Cerebellar cortex (tissue), 1 donor: ENCODE data around the gene OR51L1.
"Not testable (repeated sequence)": the region's sequence is repeated elsewhere in the genome, so short reads cannot be mapped to it uniquely, and the experiment has no call there.

Experiments used
- DNase-seq: peaks from one replicate; pipeline ENCODE4 v3.0.0-alpha.2; 2015; ENCODE audit warnings: low spot score

OR51L1 gene, protein sequence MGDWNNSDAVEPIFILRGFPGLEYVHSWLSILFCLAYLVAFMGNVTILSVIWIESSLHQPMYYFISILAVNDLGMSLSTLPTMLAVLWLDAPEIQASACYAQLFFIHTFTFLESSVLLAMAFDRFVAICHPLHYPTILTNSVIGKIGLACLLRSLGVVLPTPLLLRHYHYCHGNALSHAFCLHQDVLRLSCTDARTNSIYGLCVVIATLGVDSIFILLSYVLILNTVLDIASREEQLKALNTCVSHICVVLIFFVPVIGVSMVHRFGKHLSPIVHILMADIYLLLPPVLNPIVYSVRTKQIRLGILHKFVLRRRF

DNA sequence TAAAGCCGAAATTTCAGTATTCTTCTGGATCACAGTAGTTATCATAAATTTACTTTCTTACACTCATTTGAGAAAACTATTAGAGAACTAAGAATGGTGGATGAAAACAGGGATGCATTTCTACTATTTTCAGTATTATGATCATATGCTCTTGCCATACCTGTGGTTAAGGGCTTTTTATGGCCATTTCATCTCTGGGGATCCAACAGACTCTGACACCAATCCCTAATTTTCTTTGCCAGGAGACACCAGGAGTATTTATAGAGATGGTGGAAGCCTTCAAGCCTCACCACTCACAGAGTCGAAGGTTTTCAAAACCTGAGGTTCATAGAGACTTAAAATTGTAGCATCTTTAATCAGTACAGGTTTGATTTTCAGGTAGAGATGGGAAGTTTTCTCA, at the start of gene OR51L1:
Gene OR51L1, plus strand, starts transcription at position 301 of the 400 bp plus-strand sequence. CDS start 4,132 bp downstream, outside the sequence.
- no peak for DNase-seq

- DNase-seq, result no peak
Measured at GRCh38 chr11:4947505-4947904, 47.1 kb upstream of the OR51L1 start, which contains the start of gene OR51A4. OR51A4 (minus strand) TSS chr11:4947605; CDS start chr11:4947100, 505 bp downstream.

- DNase-seq, result not testable (repeated sequence)
Measured at GRCh38 chr11:4955613-4956012, 39.0 kb upstream of the OR51L1 start, which contains the start of gene OR51A2. OR51A2 (minus strand) TSS chr11:4955713; CDS start chr11:4955713, 0 bp downstream.

- DNase-seq, result no peak
Measured at GRCh38 chr11:4957396-4957795, 37.3 kb upstream of the OR51L1 start.

- DNase-seq, result no peak
Measured at GRCh38 chr11:4960877-4961276, 33.8 kb upstream of the OR51L1 start.

DNA sequence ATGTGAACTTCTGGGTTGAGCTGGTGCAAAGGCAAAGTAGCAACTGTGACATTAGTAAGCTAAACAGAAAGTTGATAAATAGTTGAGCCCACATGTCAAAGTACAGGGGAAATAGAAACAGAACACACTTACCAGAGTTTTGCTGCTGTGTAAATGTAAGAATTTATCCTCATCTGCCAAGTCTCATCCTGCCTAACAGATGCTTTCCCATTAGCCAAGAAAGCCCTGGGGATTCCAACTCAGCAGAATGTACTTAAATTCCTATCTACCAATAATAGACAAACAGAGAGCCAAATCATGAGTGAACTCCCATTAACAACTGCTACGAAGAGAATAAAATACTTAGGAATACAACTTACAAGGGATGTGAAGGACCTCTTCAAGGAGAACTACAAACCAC, 31.8 kb upstream of the OR51L1 start:
- no peak for DNase-seq

- no peak for DNase-seq
Measured at GRCh38 chr11:4975436-4975835, 19.2 kb upstream of the OR51L1 start.

DNA sequence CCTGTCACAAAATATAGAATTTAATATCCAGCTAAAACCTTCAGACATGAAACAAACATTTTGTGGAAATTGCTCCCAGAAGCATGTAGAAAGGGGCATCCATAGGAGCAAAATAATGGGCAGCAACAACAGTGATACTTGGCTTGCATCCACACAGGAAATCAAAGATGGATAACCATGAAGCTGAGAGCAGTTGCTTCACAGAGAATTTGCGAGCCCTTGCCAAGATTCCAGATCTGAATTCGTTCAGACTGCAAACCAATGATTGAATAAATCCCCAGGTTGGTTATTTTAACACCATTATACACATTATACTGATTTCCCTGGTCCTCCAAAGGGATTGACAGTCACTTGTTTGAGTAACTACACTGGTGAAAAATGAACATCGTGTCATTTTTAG, 15.6 kb upstream of the OR51L1 start:
- peak; percentile 26 for DNase-seq

DNA sequence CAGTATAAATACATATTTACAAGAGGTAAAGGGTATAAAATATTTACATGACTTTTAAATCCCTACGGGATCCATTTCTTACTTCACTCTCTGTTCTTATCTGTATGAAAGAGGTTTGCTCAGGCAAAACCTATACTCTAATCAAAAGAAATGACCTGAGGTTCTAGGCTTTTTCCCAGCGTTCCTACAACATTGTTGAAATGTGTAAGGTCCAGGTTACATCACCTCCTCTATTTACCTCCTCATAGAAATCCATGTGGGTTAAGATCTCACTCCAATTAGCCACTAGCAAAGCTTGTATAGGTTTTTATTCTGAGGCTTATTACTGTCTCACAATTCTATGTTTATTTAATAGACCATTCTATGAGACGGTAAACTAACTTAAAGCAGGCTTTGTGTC, 12.0 kb upstream of the OR51L1 start:
- DNase-seq, result no peak

DNA sequence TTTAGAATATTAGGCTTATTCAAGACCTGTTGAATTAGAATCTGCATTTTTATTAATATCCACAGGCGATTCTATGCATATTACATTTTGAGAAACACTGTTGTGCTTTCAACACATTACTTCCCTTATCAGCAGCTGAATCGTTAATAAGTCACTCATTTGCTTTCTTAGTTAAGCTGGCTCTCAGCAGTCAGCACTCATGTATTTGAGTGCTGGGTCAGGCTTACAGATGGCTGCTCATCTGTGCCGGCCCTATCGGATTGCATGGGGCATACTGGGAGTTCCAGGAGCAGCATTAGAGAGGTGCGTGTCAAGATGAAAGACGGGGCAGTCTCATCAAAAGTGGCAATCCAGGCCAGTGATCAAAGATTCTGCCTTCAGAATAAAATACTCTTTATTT, 10.8 kb upstream of the OR51L1 start:
- no peak for DNase-seq

DNA sequence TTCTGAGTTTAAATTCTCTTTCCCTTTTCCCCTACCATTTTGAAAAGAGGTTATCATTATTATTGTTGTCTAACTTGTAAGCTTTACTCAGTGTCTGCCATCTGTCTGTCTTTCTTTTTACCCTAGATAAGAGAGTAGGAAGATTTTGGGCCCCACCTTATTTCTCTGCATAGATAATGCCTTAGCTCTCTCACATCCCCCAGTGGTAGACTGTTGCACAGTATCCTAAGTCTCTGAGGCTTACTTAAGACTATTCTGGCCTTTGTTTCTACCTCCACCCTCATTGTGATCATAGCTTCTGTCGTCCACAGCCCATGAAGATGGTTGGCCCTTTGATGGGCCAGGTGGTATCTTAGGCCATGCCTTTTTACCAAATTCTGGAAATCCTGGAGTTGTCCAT, 3.6 kb upstream of the OR51L1 start:
- DNase-seq, result no peak

GRCh38 chr11:5004424-5005274, 10.0 kb downstream of the OR51L1 start:
- peak; percentile 47 for DNase-seq

DNA sequence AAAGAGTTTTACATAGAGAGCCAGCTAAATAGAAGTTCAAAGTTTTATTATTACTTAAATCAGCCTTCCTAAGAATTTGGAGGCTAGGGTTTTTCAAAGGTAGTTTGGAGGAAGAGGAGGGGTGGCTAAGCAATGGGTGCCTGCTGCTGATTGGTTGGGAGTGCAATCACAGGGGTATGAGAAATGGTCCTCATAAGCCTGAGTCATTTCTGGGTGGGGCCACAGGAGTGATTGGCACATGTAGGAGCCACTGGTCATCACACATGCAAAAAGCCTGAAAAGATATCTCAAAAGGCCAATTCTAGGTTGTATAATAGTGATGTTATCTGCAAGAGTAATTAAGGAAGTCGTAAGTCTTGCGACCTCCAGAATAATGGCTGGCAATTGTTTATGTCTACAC, 12.9 kb downstream of the OR51L1 start:
- no peak for DNase-seq

GRCh38 chr11:5011254-5011653, 16.6 kb downstream of the OR51L1 start:
- DNase-seq, result no peak

DNA sequence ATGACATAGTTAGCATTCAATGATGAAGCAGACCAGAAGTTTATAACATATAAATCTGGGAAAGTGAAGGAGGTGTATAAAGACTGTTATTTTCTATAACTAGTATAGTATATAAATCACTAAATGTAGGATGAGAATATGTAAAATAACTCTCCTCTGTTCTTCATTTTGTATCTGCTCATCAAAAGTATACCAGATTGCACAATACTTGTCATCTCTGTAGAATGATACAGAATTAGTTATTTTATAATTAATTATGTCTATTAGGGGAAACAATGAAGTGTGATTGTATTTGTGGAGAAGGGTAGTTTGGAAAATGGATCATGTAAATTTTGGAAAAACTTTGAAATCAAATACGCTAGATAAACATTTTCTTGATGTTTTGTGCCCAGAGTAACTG, 18.4 kb downstream of the OR51L1 start:
- no peak for DNase-seq

DNA sequence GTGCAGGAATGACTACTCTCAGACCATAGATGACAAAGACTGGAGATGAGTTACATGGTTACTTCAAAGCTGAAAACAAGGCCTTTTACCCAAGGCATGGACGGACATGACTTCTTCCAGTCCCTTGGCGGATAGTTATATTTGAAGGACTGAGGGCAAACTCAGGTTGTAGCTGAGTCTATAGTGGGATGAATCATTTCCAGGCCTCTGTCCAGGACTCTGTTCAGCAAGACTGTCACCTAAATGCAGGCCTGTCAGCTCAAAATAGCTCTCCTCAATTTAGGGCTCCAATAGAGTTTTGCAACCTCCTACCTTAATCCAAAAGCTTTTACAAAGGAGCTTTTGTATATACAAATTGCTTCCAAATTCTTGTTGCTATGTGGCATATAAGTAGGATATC, 27.3 kb downstream of the OR51L1 start:
- no peak for DNase-seq

DNA sequence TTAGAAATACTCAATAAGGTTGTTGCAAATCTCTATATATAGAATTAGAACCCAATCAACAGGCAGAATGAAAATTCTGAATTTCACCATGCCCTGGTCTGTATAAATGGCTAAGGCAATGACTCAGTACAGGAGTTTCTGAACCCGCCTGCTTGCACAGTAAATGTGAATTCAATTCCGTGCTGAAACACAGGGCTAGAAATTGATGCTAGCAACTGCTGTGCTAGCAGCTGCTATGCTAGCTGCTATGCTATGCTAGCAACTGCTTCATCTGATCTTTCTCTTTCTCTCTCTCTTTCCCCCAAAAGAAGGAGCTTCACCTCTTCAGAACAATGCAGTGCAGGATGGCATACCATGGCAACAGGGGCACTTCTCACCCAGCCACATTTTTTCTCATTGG, 42.0 kb downstream of the OR51L1 start:
- peak; percentile 84 for DNase-seq

DNA sequence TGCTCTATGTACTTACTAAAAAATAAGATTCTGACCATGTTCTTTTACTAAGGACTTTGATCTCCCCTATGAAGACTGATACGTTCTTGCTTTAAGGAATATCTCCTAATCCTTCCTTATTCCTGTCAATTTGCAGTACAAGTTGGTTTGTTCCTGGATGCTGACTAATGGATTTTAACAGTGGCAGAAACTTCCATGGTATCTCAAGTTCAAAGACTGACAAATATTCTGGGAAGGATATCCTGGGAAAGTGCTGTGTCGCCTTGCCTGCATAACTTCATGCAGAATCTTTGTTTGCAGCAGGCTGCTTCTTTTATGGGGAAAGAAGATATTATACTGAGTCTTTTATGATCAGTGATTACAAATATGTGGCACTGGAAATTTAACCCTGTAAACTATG, 43.3 kb downstream of the OR51L1 start:
- peak; percentile 56 for DNase-seq

DNA sequence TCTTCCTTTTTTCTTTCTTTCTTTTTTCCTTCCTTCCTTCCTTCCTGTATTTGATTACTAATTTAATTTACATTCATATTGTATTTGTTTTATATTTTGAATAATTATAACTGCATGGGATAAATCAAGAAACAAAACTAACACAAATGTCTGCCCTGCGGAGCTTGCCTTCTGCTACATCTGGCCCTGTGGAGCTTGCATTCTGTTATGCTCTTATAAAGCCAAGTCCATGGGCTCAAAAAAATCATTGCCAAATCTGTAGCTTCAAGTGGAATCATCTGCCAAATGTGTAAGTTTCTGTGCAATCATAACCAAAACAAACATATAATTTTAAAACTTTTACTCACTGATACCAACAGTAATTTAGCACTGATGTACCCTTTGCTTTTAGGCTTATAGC, 43.7 kb downstream of the OR51L1 start:
- DNase-seq, result peak; percentile 91

DNA sequence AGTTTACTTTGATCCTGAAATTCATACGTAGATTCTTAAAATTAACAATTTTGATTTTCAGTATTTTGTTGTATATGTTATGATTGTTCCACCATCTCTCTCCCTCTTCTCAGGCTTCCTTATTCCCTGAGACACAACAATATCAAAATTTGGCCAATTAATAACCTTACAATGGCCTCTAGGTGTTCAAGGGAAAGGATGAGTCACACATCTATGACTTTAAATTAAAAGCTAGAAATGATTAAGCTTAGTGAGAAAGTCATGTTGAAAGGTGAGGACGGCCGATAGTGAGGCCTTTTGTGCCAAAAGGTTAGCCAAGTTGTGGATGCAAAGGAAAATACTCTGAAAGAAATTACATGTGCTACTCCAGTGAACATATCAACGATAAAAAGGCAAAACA, 46.2 kb downstream of the OR51L1 start:
- no peak for DNase-seq

DNA sequence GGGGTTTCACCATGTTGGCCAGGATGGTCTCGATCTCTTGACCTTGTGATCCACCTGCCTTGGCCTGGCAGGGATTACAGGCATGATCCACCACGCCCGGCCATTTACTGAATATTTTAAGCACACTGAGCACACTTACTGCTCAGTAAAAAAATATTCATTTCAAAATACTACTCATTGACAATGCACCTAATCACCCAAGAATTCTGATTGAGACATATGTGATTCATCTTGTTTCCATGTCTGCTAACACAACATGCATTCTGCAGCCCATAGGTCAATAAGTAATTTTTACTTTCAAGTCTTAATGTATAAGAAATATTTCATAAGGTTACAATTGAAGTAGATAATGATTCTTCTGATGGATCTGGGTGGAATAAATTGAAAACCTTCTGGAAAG, 47.4 kb downstream of the OR51L1 start:
- DNase-seq, result no peak

GRCh38 chr11:5043380-5043779, 48.7 kb downstream of the OR51L1 start:
- no peak for DNase-seq

GRCh38 chr11:5046226-5046625, 51.6 kb downstream of the OR51L1 start, which contains the start of gene OR52J3:
OR52J3 (plus strand) TSS chr11:5046526; CDS start chr11:5046526, 0 bp downstream.
- DNase-seq, result no peak
